Fibroblast of lung (primary cell): Measurements from ENCODE around the gene AGBL4. TPM values are rescaled to one million over a fixed set of nuclear protein-coding genes. Genes with fewer than 3 reads are reported as not detected.

ENCODE experiments used
- DNase-seq, 2 donors: peaks; one replicate each; pipeline versions ENCODE4 v3.0.0 to v3.0.0-alpha.2; 2010; ENCODE audit warnings: low read depth in 2 of 2
- H2AFZ ChIP-seq: 2 replicates; pipeline ENCODE4 v1.5.1; 2012; ENCODE audit warnings: low read length, control low read depth, inconsistent platforms
- H3K27ac ChIP-seq: 2 replicates; pipeline ENCODE4 v1.5.1; 2011; ENCODE audit warnings: low read length, control low read depth; ENCODE audit not compliant: insufficient read depth
- H3K27me3 ChIP-seq: 2 replicates; pipeline ENCODE4 v1.5.1; 2011; ENCODE audit warnings: mild to moderate bottlenecking, low read length; ENCODE audit not compliant: control insufficient read depth, insufficient read depth
- H3K36me3 ChIP-seq: 2 replicates; pipeline ENCODE4 v1.5.1; 2011; ENCODE audit warnings: low read length; ENCODE audit not compliant: control insufficient read depth, insufficient read depth
- H3K4me1 ChIP-seq: 2 replicates; pipeline ENCODE4 v1.5.1; 2011; ENCODE audit warnings: low read length; ENCODE audit not compliant: control insufficient read depth, insufficient read depth; ENCODE audit errors: extremely low read depth
- H3K4me2 ChIP-seq: 2 replicates; pipeline ENCODE4 v1.5.1; 2011; ENCODE audit warnings: low read length, control low read depth; ENCODE audit not compliant: insufficient read depth; ENCODE audit errors: extremely low read depth
- H3K4me3 ChIP-seq, 4 experiments: fragments of 200-600 bp in 1 of 4; sonication (generic) in 1 of 4; replicated peaks in 1 of 4; 2 replicates each; pipeline ENCODE4 v1.5.1; 2011 to 2016; ENCODE audit warnings: low read length in 4 of 4, low read depth in 3 of 4, mild to moderate bottlenecking in 3 of 4, control low read depth in 2 of 4, inconsistent platforms in 1 of 4, mixed read lengths in 1 of 4; ENCODE audit not compliant: insufficient read depth in 1 of 4; ENCODE audit errors: control extremely low read depth in 1 of 4
- H3K79me2 ChIP-seq: 2 replicates; pipeline ENCODE4 v1.5.1; 2012; ENCODE audit warnings: mild to moderate bottlenecking, low read length, inconsistent platforms; ENCODE audit not compliant: control insufficient read depth, insufficient read depth
- H3K9ac ChIP-seq: 2 replicates; pipeline ENCODE4 v1.5.1; 2011; ENCODE audit warnings: mild to moderate bottlenecking, low read length, control low read depth; ENCODE audit not compliant: insufficient read depth
- H3K9me3 ChIP-seq: 2 replicates; pipeline ENCODE4 v1.5.1; 2012; ENCODE audit warnings: low read depth, low read length; ENCODE audit not compliant: control insufficient read depth, insufficient read depth
- H4K20me1 ChIP-seq: 2 replicates; pipeline ENCODE4 v1.5.1; 2011; ENCODE audit warnings: low read length; ENCODE audit not compliant: control insufficient read depth, insufficient read depth; ENCODE audit errors: extremely low read depth
- CTCF ChIP-seq, 2 donors: IDR thresholded peaks in 1 of 2; conservative IDR thresholded peaks in 1 of 2; 1 replicate in 1 of 2; 2 replicates in 1 of 2; pipeline ENCODE4 v1.5.1; 2011 to 2012; ENCODE audit warnings: low read length in 2 of 2, control low read depth in 1 of 2, inconsistent platforms in 1 of 2, low read depth in 1 of 2, mild to moderate bottlenecking in 1 of 2
- EZH2 ChIP-seq: IDR thresholded peaks from 2 replicates; pipeline ENCODE4 v1.5.1; 2012; ENCODE audit warnings: low read length, control low read depth, mild to moderate bottlenecking; ENCODE audit errors: missing control alignments
- polyA plus RNA-seq, 2 donors: library from polyadenylated mRNA; depleted of rRNA in 1 of 2; stranded (reverse) in 1 of 2; unstranded in 1 of 2; fragments of >200 nt; gene quantifications; 2 replicates each; pipeline ENCODE4 v1.2.1, GENCODE V29; 2011 to 2012; ENCODE audit warnings: missing spikeins in 1 of 2
- total RNA-seq: library from RNA; depleted of rRNA; stranded (reverse); fragments of >200 nt; gene quantifications from 2 replicates; pipeline ENCODE4 v1.2.1, GENCODE V29; 2014

AGBL4 gene
- total and polyA plus RNA-seq, 2 donors (not counting 1 experiment from before 2014, with no cell fraction given): not detected

GRCh38 chr1:49183489-49183888 lies 840.3 kb downstream of the AGBL4 start:
- Histone ChIP-seq H3K4me2 (no peak overlapping the region), H3K9me3 (no peaks in the 10 kb centered on the region), H3K9ac (no peak overlapping the region), H3K4me3 (no peak overlapping the region), H4K20me1 (no peaks in the 10 kb centered on the region), H3K27me3 (no peaks in the 10 kb centered on the region), H3K4me1 (no peaks in the 10 kb centered on the region), H2AFZ (no peak overlapping the region), H3K27ac (no peak overlapping the region), H3K36me3 (no peaks in the 10 kb centered on the region), H3K79me2 (no peaks in the 10 kb centered on the region)
- TF ChIP-seq CTCF (conservative IDR thresholded peaks at IDR 0.05 in 1 of 2, IDR thresholded peaks at IDR 0.05 in 1 of 2; ENCODE audit: low read depth in 1 of 2, low read length in 2 of 2): no peak
- TF ChIP-seq EZH2: no peak
- no peak for DNase-seq

DNA sequence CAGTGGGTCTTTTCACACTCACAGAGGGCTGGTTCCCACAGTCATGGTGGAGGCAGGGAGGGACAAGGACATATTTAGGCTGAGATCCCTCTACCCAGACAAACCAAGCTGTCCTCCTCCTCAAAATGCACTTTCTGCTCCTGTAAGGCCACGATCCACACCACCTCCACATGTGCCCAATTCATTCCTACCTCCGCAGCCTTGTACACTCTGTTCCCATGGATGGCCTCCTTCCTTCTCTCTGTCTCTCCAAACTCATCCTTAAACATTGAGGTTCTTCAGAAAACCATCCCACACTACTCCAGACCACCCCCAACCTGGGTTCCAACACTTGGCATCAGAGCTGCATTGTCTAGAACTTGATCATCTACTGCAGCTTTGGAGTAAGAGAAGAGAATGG lies 842.7 kb downstream of the AGBL4 start:
- Histone ChIP-seq H3K4me3 (no peak overlapping the region), H2AFZ (no peak overlapping the region), H3K27ac (no peak overlapping the region), H3K9ac (no peak overlapping the region), H3K9me3 (no peaks in the 10 kb centered on the region), H3K36me3 (no peaks in the 10 kb centered on the region), H3K4me1 (no peaks in the 10 kb centered on the region), H3K79me2 (no peaks in the 10 kb centered on the region), H3K27me3 (no peaks in the 10 kb centered on the region), H3K4me2 (no peak overlapping the region), H4K20me1 (no peaks in the 10 kb centered on the region)
- DNase-seq: no peak
- no peak for TF ChIP-seq CTCF (conservative IDR thresholded peaks at IDR 0.05 in 1 of 2, IDR thresholded peaks at IDR 0.05 in 1 of 2; ENCODE audit: low read depth in 1 of 2, low read length in 2 of 2)
- no peak for TF ChIP-seq EZH2

- H3K27ac ChIP-seq: no peak overlapping the region
- H3K4me2 ChIP-seq: no peak overlapping the region
- no peak overlapping the region for H3K4me3 ChIP-seq
- no peaks in the 10 kb centered on the region for H4K20me1 ChIP-seq
- no peak overlapping the region for H2AFZ ChIP-seq
- no peaks in the 10 kb centered on the region for H3K36me3 ChIP-seq
- H3K9me3 ChIP-seq: no peaks in the 10 kb centered on the region
- no peak overlapping the region for H3K9ac ChIP-seq
- DNase-seq: no peak
- TF ChIP-seq CTCF (conservative IDR thresholded peaks at IDR 0.05 in 1 of 2, IDR thresholded peaks at IDR 0.05 in 1 of 2; ENCODE audit: low read depth in 1 of 2, low read length in 2 of 2): no peak
- no peak for TF ChIP-seq EZH2
- no peaks in the 10 kb centered on the region for H3K4me1 ChIP-seq
- no peaks in the 10 kb centered on the region for H3K27me3 ChIP-seq
- H3K79me2 ChIP-seq: no peaks in the 10 kb centered on the region
Observed at GRCh38 chr1:49171941-49172593, 851.7 kb downstream of the AGBL4 start.
